D721Med (cell line): ENCODE data around the gene MLC1.

Experiments
- DNase-seq: peaks from one replicate; pipeline ENCODE4 v3.0.0; 2011; ENCODE audit warnings: low spot score; ENCODE audit not compliant: insufficient read length
- FAIRE-seq: peaks from 2 replicates; lab custom pipeline; 2011; peaks lifted over from hg19 to GRCh38; lab: Jason Lieb, UNC
- CTCF ChIP-seq: IDR thresholded peaks from 2 replicates; pipeline ENCODE4 v1.5.1; 2012; ENCODE audit warnings: mild to moderate bottlenecking, control low read depth; ENCODE audit not compliant: insufficient read depth; ENCODE audit errors: missing control alignments

Gene MLC1

DNA sequence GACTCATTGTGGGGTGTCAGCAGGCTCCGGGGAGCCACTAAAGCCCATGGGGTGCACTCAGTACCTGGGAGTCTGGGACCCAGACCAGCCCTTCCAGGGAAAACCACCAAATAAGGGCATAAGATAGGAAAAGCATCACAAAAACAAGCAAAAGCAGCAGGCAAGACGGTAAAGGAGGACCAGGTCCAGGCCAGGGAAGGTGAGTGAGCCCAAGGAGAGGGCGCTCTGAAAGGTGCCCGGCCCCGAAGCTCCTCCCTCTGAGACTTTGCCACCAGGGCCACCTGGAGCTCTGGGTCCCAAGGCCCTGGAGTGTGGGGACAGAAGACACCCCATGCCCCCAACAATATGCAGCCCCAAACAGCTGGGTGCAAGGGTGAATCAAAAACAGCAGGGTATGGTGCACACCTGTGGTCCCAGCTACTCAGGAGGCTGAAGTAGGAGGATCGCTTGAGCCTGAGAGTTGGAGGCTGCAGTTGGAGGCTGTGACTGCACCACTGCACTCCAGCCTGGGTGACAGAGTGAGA is 67.5 kb downstream of the MLC1 start:
- no peak for FAIRE-seq
- DNase-seq: no peak
- no peak for TF ChIP-seq CTCF

DNA sequence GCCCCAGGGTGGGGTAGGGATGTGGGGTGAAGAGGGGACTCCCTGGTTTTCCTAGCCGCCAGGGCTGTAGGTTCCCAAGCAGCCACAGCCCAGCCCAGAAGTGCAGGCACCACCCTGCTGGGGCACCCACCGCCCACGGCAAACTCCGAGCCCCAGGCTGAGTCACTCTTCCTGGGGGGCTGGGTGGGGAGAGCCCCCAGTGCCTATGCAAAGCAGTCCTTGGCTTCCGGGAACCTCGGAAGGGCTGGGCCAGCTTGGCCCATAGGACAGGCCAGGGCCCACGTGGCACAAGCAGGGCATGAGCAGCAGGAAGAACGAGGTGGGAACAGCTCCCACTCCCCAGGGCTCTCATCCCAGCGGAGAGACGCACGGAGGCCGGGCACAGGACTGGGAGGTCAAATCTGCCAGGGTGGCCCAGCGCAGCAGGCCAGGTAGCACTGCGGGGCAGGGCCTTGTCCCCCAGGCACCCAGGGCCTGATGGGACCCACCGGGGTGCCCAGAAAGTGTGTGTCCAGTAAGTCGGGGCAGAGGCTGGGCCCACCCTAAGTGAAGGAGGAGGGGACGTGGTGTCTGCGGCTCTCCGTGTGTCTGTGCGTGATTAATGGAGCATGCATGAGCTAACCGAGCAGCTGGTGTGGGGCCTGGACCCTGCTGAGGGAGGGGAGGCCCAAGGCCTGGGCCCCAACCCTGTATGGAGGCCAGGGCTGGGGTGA is 68.1 kb downstream of the MLC1 start:
- no peak for FAIRE-seq
- TF ChIP-seq CTCF: no peak
- DNase-seq: no peak

DNA sequence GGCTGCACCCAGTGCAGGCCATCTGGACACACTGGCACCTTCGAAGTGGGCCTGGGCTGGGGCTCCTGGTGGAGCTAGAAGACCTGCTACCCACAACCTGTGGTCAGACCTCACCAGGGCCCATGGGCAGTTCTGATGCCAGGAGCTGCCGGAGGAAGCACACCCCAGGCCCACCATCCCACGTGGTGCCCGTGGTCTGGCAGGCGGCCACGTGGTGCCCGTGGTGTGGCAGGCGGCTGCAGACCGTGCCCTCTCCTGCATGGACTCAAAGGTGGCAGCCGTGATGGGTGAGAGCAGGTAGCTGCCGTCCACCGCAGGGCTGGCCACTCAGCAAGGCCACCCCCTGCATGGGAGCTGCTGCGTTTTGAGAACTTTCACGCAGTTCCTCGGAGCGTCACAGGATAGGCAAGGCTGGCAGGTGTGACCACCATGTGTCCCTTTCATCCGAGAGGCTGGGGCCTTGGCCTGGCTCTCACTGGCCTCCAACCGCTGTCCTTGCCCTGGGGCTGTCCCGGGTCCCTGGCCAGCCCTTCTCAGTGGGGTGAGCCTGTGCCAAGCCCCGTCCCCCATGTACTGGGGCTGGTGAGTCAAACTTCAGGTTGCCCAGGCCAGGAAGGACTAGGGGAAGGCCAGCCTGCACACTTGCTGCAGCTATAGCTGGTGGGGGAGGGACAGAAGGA is 68.8 kb downstream of the MLC1 start:
- no peak for FAIRE-seq
- no peak for TF ChIP-seq CTCF

DNA sequence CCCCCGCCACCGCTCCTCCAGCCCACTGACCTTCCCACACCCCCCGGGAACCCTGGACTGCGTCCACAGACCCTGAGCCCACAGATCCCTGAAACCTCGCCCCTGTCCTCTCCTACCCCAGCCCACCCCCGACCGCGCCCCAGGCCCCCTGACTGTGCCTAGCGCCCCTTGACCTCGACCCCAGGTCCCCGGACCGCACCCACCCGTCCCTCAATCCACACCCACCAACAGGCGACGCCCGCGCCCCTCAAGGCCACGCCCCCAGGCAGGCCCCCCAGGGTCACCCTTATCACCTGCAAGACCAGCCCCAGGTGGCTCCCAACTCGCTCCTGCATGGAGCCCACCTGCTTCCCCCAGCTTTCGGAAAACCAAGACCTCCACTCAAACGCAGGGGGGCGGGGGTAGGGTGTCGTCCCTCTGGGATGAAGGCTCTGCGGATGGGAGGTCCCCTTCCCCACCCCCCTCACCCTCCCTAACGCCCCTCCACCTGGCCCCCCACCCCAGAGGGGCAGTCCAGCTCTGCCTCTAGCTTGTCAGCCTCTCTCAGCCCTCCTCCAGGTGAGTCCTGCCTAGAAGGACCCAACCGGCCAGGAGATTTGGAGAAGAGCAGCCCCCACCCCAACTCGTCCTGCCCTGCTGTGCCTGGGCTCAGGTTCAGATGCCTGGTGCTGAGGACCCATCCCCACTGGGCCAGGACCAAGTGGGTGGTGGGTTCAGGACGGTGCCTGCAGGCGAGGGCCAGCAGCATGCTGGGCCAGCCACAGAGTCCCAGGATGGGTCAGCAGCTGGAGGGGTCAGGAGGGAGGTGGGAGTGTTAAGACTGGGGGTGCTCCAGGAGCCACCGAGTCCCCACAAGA is 69.5 kb downstream of the MLC1 start:
- FAIRE-seq (no peak), DNase-seq (no peak)
- no peak for TF ChIP-seq CTCF

More for the DNA sequence above, 68.8 kb downstream of the MLC1 start:
- no peak for DNase-seq

GRCh38 chr22:50014655-50015401 is 70.4 kb downstream of the MLC1 start:
- FAIRE-seq: no peak
- DNase-seq: no peak
- TF ChIP-seq CTCF: no peak

DNA sequence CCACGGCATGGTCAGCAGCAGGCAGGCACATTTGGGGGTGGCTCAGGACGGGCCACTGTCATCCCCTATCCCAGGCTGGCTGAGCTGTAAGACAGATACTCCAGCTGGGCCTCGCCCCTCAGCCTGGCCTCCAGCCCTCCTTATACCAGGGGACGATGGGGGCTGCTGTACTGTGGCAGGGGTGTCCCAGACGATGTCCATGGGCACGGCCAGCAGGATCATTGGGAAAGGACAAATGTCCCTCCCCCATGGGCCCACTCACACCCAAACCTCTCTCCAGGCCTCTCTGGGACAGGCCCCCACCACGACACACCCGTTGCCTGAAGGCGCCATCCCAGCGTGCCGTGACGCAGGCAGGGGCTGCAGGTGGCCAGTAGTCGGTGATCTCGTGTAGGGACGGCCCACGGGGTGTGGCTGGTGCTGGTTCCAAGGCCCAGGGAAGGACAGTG is 71.1 kb downstream of the MLC1 start:
- TF ChIP-seq CTCF: no peak
- DNase-seq: no peak
- FAIRE-seq: no peak
